HCT116 (cell line): Measurements from ENCODE around the gene SEMA4F. TPM values are rescaled to one million over a fixed set of nuclear protein-coding genes. Genes with fewer than 3 reads are reported as not detected.

Experiments used
- ATAC-seq: fragments of 200-7000 bp; cut with Tn5 transposase; 2 replicates; pipeline ENCODE4 v1.9.1; 2020; ENCODE audit warnings: mild to moderate bottlenecking, moderate library complexity
- BruUV-seq: library from RNA; stranded (reverse); fragments of 400-500 nt; replicated peaks from 2 replicates; lab custom pipeline; 2021; lab: Mats Ljungman, UMichigan
- CTCF ChIA-PET: fragments of 300-600 bp; sonication (Branson Sonifier 250); formaldehyde crosslinking; loops from one replicate; lab custom pipeline; 2021; ENCODE audit warnings: antibody characterized with exemption; lab: Charles Lee
- POLR2A ChIA-PET: fragments of 300-600, 350-600 bp; sonication (Branson Sonifier 250); formaldehyde crosslinking; loops from one replicate; lab custom pipeline; 2021; ENCODE audit warnings: antibody characterized with exemption; lab: Charles Lee
- RAD21 ChIA-PET, 2 experiments: fragments of 300-600 bp; sonication (Branson Sonifier 250); formaldehyde crosslinking; loops; one replicate each; lab custom pipeline; 2023; ENCODE audit warnings: low total read pairs in 2 of 2; ENCODE audit not compliant: uncharacterized antibody in 2 of 2, unreplicated experiment in 2 of 2, low non-redundant PET in 1 of 2; lab: Charles Lee
- DNase-seq: peaks from one replicate; pipeline ENCODE4 v3.0.0-alpha.2; 2010; ENCODE audit warnings: low read depth, low spot score
- H2AFZ ChIP-seq: fragments of 200-600 bp; shearing (Covaris generic), sonication (generic); 2 replicates; pipeline ENCODE4 v1.6.1; 2017; ENCODE audit warnings: low read depth, mixed run types, mixed read lengths, antibody characterized with exemption, low read length; ENCODE audit not compliant: poor library complexity, severe bottlenecking
- H3K27ac ChIP-seq: 2 replicates; pipeline ENCODE4 v1.5.1; 2012; ENCODE audit warnings: low read depth, low read length
- H3K27me3 ChIP-seq: fragments of 200-600 bp; sonication (generic); 2 replicates; pipeline ENCODE4 v1.6.1; 2016; ENCODE audit warnings: mixed run types, low read length, mixed read lengths; ENCODE audit not compliant: insufficient read depth
- H3K36me3 ChIP-seq, 2 experiments: fragments of 200-500 bp in 1 of 2; fragments of 200-600 bp in 1 of 2; sonication (Bioruptor generic) in 1 of 2; sonication (generic) in 1 of 2; 2 replicates each; pipeline versions ENCODE4 v1.5.1 to v1.6.1; 2014 to 2016; ENCODE audit warnings: low read length in 2 of 2, inconsistent platforms in 1 of 2, mixed read lengths in 1 of 2, mixed run types in 1 of 2; ENCODE audit not compliant: insufficient read depth in 2 of 2, control insufficient read depth in 1 of 2
- H3K4me1 ChIP-seq, 2 experiments: fragments of 200-600 bp in 1 of 2; sonication (generic) in 1 of 2; 2 replicates each; pipeline versions ENCODE4 v1.5.1 to v1.6.1; 2012 to 2017; ENCODE audit warnings: low read length in 2 of 2, inconsistent platforms in 1 of 2, mild to moderate bottlenecking in 1 of 2, mixed read lengths in 1 of 2, mixed run types in 1 of 2, moderate library complexity in 1 of 2; ENCODE audit not compliant: insufficient read depth in 2 of 2, control insufficient read depth in 1 of 2
- H3K4me2 ChIP-seq: fragments of 200-600 bp; sonication (generic); 2 replicates; pipeline ENCODE4 v1.6.1; 2017; ENCODE audit warnings: mixed run types, low read length, mixed read lengths
- H3K4me3 ChIP-seq, 2 experiments: fragments of 200-600 bp in 1 of 2; sonication (generic) in 1 of 2; replicated peaks in 1 of 2; 2 replicates each; pipeline ENCODE4 v1.5.1; 2011 to 2016; ENCODE audit warnings: low read length in 2 of 2, control low read depth in 1 of 2, low read depth in 1 of 2, mild to moderate bottlenecking in 1 of 2, mixed read lengths in 1 of 2, mixed run types in 1 of 2
- H3K79me2 ChIP-seq: fragments of 200-600 bp; sonication (generic); 2 replicates; pipeline ENCODE4 v1.6.1; 2017; ENCODE audit warnings: mild to moderate bottlenecking, mixed run types, low read length, moderate library complexity, mixed read lengths; ENCODE audit not compliant: insufficient read depth
- H3K9ac ChIP-seq: fragments of 200-600 bp; sonication (generic); 2 replicates; pipeline ENCODE4 v1.6.1; 2016; ENCODE audit warnings: low read length, mixed read lengths
- H3K9me2 ChIP-seq: fragments of 200-600 bp; sonication (generic), shearing (Covaris generic); 2 replicates; pipeline ENCODE4 v1.6.1; 2017; ENCODE audit warnings: mixed run types, mild to moderate bottlenecking, moderate library complexity; ENCODE audit not compliant: insufficient read depth
- H3K9me3 ChIP-seq, 2 experiments: fragments of 200-500 bp in 1 of 2; fragments of 200-600 bp in 1 of 2; sonication (Bioruptor generic) in 1 of 2; sonication (generic) in 1 of 2; 2 replicates each; pipeline ENCODE4 v1.6.1; 2014 to 2017; ENCODE audit warnings: low read length in 2 of 2, mixed read lengths in 2 of 2, inconsistent platforms in 1 of 2, low read depth in 1 of 2, mild to moderate bottlenecking in 1 of 2, mixed run types in 1 of 2, moderate library complexity in 1 of 2; ENCODE audit not compliant: control insufficient read depth in 1 of 2, insufficient read depth in 1 of 2
- H4K20me1 ChIP-seq: fragments of 200-600 bp; sonication (generic), shearing (Covaris generic); 2 replicates; pipeline ENCODE4 v1.6.1; 2017; ENCODE audit warnings: mixed run types, mild to moderate bottlenecking, moderate library complexity; ENCODE audit not compliant: insufficient read depth
- CBX3 ChIP-seq: IDR thresholded peaks from 2 replicates; pipeline ENCODE4 v1.6.1; 2012; ENCODE audit warnings: low read depth
- EZH2phosphoT487 ChIP-seq: fragments of 200-600 bp; IDR thresholded peaks from 2 replicates; pipeline ENCODE4 v1.6.1; 2018; ENCODE audit warnings: antibody characterized with exemption, borderline replicate concordance
- JUND ChIP-seq: IDR thresholded peaks from 2 replicates; pipeline ENCODE4 v1.6.1; 2012
- MAX ChIP-seq: IDR thresholded peaks from 2 replicates; pipeline ENCODE4 v1.6.1; 2012
- RAD21 ChIP-seq: IDR thresholded peaks from 2 replicates; pipeline ENCODE4 v1.6.1; 2012; ENCODE audit warnings: low read depth, mild to moderate bottlenecking
- SIN3A ChIP-seq: IDR thresholded peaks from 2 replicates; pipeline ENCODE4 v1.6.1; 2012; ENCODE audit warnings: low read depth
- SP1 ChIP-seq: IDR thresholded peaks from 2 replicates; pipeline ENCODE4 v1.6.1; 2012; ENCODE audit warnings: low read depth
- SRF ChIP-seq: IDR thresholded peaks from 2 replicates; pipeline ENCODE4 v1.6.1; 2012; ENCODE audit warnings: low read depth
- ZFX ChIP-seq: fragments of 450-650 bp; IDR thresholded peaks from 2 replicates; pipeline ENCODE4 v1.6.1; 2017
- ZNF274 ChIP-seq: fragments of 200-500 bp; sonication (Bioruptor generic); IDR thresholded peaks from 2 replicates; pipeline ENCODE4 v1.6.1; 2014; ENCODE audit warnings: mild to moderate bottlenecking, low read depth, low read length, inconsistent platforms
- intact Hi-C: fragments of 100-400 bp; cut with micrococcal nuclease; formaldehyde crosslinking; loops from 2 replicates; pipeline ENCODE4 v1.10.0; 2022
- total RNA-seq: library from RNA; stranded (reverse); gene quantifications from one replicate; pipeline ENCODE4 v1.2.1, GENCODE V29; 2021; ENCODE audit not compliant: unreplicated experiment
- TF ChIP-seq, protein P1 (sequence below): IDR thresholded peaks from 2 replicates; pipeline ENCODE4 v1.6.1; 2012; ENCODE audit warnings: low read depth

Gene SEMA4F
- total RNA-seq, 1 experiment from 2014 or later: 12.3 TPM

DNA sequence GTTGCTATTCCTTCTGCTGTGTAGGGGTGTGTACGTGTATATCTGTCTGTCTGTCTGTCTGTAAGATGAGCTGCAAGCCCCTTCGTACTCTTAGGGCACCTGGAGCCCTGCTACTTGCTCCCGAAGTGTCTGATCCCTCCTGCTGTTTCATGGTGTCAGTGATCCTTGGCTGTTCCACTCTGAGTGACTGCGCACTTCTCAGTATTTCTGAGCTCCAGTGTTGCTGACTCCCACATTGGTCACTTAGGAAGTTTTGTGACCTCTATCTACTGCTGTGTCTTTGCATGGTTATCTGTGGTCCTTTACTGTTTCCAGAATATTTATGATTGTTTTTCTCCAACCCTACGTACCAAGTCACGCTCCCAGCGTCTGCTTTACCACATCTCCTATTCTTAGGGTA, 16.2 kb downstream of the SEMA4F start:
- no peak for ATAC-seq
- Histone ChIP-seq H4K20me1 (no peaks in the 10 kb centered on the region), H3K36me3 (peaks cover 0 to 3% of the 10 kb centered on the region in 2 experiments; a peak in 1 of 4 replicates), H2AFZ (no peak overlapping the region), H3K27me3 (no peaks in the 10 kb centered on the region), H3K9ac (no peak overlapping the region), H3K79me2 (no peaks in the 10 kb centered on the region), H3K9me2 (no peaks in the 10 kb centered on the region), H3K4me1 (no peaks in the 10 kb centered on the region; a peak in 1 of 4 replicates), H3K4me2 (no peak overlapping the region), H3K27ac (no peak overlapping the region), H3K9me3 (no peaks in the 10 kb centered on the region), H3K4me3 (no peak overlapping the region)
- ChIA-PET POLR2A (no interaction called here), RAD21 (no interaction called here), CTCF (no interaction called here)
- intact Hi-C loops: no loop called here
- TF ChIP-seq JUND (no peak), ZNF274 (no peak), EZH2phosphoT487 (no peak), SIN3A (no peak), ZFX (no peak)
- TF ChIP-seq, protein P1, sequence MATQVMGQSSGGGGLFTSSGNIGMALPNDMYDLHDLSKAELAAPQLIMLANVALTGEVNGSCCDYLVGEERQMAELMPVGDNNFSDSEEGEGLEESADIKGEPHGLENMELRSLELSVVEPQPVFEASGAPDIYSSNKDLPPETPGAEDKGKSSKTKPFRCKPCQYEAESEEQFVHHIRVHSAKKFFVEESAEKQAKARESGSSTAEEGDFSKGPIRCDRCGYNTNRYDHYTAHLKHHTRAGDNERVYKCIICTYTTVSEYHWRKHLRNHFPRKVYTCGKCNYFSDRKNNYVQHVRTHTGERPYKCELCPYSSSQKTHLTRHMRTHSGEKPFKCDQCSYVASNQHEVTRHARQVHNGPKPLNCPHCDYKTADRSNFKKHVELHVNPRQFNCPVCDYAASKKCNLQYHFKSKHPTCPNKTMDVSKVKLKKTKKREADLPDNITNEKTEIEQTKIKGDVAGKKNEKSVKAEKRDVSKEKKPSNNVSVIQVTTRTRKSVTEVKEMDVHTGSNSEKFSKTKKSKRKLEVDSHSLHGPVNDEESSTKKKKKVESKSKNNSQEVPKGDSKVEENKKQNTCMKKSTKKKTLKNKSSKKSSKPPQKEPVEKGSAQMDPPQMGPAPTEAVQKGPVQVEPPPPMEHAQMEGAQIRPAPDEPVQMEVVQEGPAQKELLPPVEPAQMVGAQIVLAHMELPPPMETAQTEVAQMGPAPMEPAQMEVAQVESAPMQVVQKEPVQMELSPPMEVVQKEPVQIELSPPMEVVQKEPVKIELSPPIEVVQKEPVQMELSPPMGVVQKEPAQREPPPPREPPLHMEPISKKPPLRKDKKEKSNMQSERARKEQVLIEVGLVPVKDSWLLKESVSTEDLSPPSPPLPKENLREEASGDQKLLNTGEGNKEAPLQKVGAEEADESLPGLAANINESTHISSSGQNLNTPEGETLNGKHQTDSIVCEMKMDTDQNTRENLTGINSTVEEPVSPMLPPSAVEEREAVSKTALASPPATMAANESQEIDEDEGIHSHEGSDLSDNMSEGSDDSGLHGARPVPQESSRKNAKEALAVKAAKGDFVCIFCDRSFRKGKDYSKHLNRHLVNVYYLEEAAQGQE: no peak
- DNase-seq: no peak
- BruUV-seq: no TSS peak

GRCh38 chr2:74671479-74671878, 17.4 kb downstream of the SEMA4F start:
- DNase-seq (no peak), ATAC-seq (no peak)
- BruUV-seq: no TSS peak
- no peak overlapping the region for H3K4me3 ChIP-seq
- no peaks in the 10 kb centered on the region; a peak in 1 of 4 replicates for H3K4me1 ChIP-seq
- H3K4me2 ChIP-seq: no peak overlapping the region
- no peaks in the 10 kb centered on the region for H3K9me2 ChIP-seq
- H2AFZ ChIP-seq: no peak overlapping the region
- H4K20me1 ChIP-seq: no peaks in the 10 kb centered on the region
- CTCF ChIA-PET: no interaction called here
- no peaks in the 10 kb centered on the region for H3K79me2 ChIP-seq
- H3K9me3 ChIP-seq: no peaks in the 10 kb centered on the region
- POLR2A ChIA-PET: no interaction called here
- H3K36me3 ChIP-seq: peaks cover 0 to 11% of the 10 kb centered on the region in 2 experiments; a peak in 1 of 4 replicates
- TF ChIP-seq SRF (no peak), CBX3 (no peak), SP1 (no peak), MAX (no peak), RAD21 (no peak)
- no peak overlapping the region for H3K9ac ChIP-seq
- RAD21 ChIA-PET: no interaction called here
- no peaks in the 10 kb centered on the region for H3K27me3 ChIP-seq
- intact Hi-C loops: no loop called here
- no peak overlapping the region for H3K27ac ChIP-seq
